Karpas-422 (cell line): ENCODE data around the gene ADPRS. TPM values are rescaled to one million over a fixed set of nuclear protein-coding genes. Genes with fewer than 3 reads are reported as not detected.
A peak's percentile ranks its signal among the peaks of the same experiment; 100 is the strongest.

Experiments used
- DNase-seq: peaks from one replicate; pipeline ENCODE4 v3.0.0-alpha.2; 2015
- H2AFZ ChIP-seq: fragments of 200-600 bp; sonication (generic); 2 replicates; pipeline ENCODE4 v1.6.1; 2014; ENCODE audit warnings: antibody characterized with exemption, low read length, mixed read lengths
- H3K27ac ChIP-seq: fragments of 200-600 bp; sonication (generic); 2 replicates; pipeline ENCODE4 v1.5.1; 2014; ENCODE audit warnings: mild to moderate bottlenecking, low read length, moderate library complexity
- H3K27me3 ChIP-seq: fragments of 200-600 bp; sonication (generic); 2 replicates; pipeline ENCODE4 v1.6.1; 2014; ENCODE audit warnings: low read length, mixed read lengths
- H3K36me3 ChIP-seq: fragments of 200-600 bp; sonication (generic); 2 replicates; pipeline ENCODE4 v1.6.1; 2014; ENCODE audit warnings: low read length, mixed read lengths; ENCODE audit not compliant: insufficient read depth
- H3K4me1 ChIP-seq: fragments of 200-600 bp; sonication (generic); 2 replicates; pipeline ENCODE4 v1.6.1; 2014; ENCODE audit warnings: mild to moderate bottlenecking, low read length, mixed read lengths
- H3K4me2 ChIP-seq: fragments of 200-600 bp; sonication (generic); 2 replicates; pipeline ENCODE4 v1.6.1; 2014; ENCODE audit warnings: low read length, low read depth, mild to moderate bottlenecking; ENCODE audit not compliant: poor library complexity, severe bottlenecking
- H3K4me3 ChIP-seq: fragments of 200-600 bp; sonication (generic); 2 replicates; pipeline ENCODE4 v1.5.1; 2014; ENCODE audit warnings: mild to moderate bottlenecking, antibody characterized with exemption, low read length, mixed read lengths
- H3K79me2 ChIP-seq: fragments of 200-600 bp; sonication (generic); 2 replicates; pipeline ENCODE4 v1.6.1; 2014; ENCODE audit warnings: mild to moderate bottlenecking, low read length, mixed read lengths
- H3K9ac ChIP-seq: fragments of 200-600 bp; sonication (generic); 2 replicates; pipeline ENCODE4 v1.6.0; 2014; ENCODE audit warnings: low read length
- H3K9me2 ChIP-seq: fragments of 200-600 bp; sonication (generic), shearing (Covaris generic); replicated peaks from 2 replicates; pipeline ENCODE4 v1.6.0; 2014; ENCODE audit warnings: mild to moderate bottlenecking, low read length, moderate library complexity; ENCODE audit not compliant: insufficient read depth
- H3K9me3 ChIP-seq: fragments of 300-700, 200-600 bp; sonication (generic); 2 replicates; pipeline ENCODE4 v1.6.1; 2014; ENCODE audit warnings: low read length, mixed read lengths
- H4K20me1 ChIP-seq: fragments of 200-600 bp; sonication (generic); 2 replicates; pipeline ENCODE4 v1.6.1; 2014; ENCODE audit warnings: mild to moderate bottlenecking, antibody characterized with exemption, low read length, low read depth; ENCODE audit not compliant: insufficient read depth
- total RNA-seq: library from RNA; depleted of rRNA; stranded (reverse); fragments of >200 nt; shearing (Covaris generic); gene quantifications from 2 replicates; pipeline ENCODE4 v1.2.3, GENCODE V29; 2014; ENCODE audit warnings: low replicate concordance

Gene ADPRS
- total RNA-seq, 1 experiment from 2014 or later, result 29.3 TPM

- no peaks in the 10 kb centered on the region for H3K27me3 ChIP-seq
- H3K9me3 ChIP-seq, result no peaks in the 10 kb centered on the region
- H3K4me3 ChIP-seq, result no peak overlapping the region
- no peak overlapping the region for H2AFZ ChIP-seq
- DNase-seq, result peak; percentile 75
- H3K4me1 ChIP-seq, result peaks cover 14% of the 10 kb centered on the region
- no peak overlapping the region for H3K4me2 ChIP-seq
- 0 out of 2 replicates have a peak overlapping the region, but pooled peaks have one; percentile 6 for H3K9ac ChIP-seq
- no peak overlapping the region for H3K27ac ChIP-seq
- H3K36me3 ChIP-seq, result peaks cover 8% of the 10 kb centered on the region; the same call in 1 of the 2 replicates
- H3K9me2 ChIP-seq, result no peaks in the 10 kb centered on the region
- no peaks in the 10 kb centered on the region for H3K79me2 ChIP-seq
- H4K20me1 ChIP-seq, result 0 out of 2 replicates have a peak, but pooled peaks cover 9% of the 10 kb centered on the region
Observed at GRCh38 chr1:36096500-36097432, 8.1 kb downstream of the ADPRS start.

GRCh38 chr1:36097693-36098585 is 9.2 kb downstream of the ADPRS start:
- Histone ChIP-seq H4K20me1 (0 out of 2 replicates have a peak, but pooled peaks cover 6% of the 10 kb centered on the region), H3K4me1 (peaks cover 14% of the 10 kb centered on the region)

GRCh38 chr1:36098650-36099365 is 10.1 kb downstream of the ADPRS start:
- peak overlapping the region; percentile 8; the same call in 1 of the 2 replicates for H3K9ac ChIP-seq

More at GRCh38 chr1:36097693-36098585, 9.2 kb downstream of the ADPRS start:
- H3K79me2 ChIP-seq, result no peaks in the 10 kb centered on the region
- peaks cover 8% of the 10 kb centered on the region; the same call in 1 of the 2 replicates for H3K36me3 ChIP-seq
- no peaks in the 10 kb centered on the region for H3K27me3 ChIP-seq
- DNase-seq, result no peak
- no peak overlapping the region for H2AFZ ChIP-seq
- H3K9me3 ChIP-seq, result no peaks in the 10 kb centered on the region
- no peak overlapping the region for H3K9ac ChIP-seq
- H3K9me2 ChIP-seq, result no peaks in the 10 kb centered on the region
- no peak overlapping the region for H3K4me3 ChIP-seq
- no peak overlapping the region for H3K27ac ChIP-seq
- H3K4me2 ChIP-seq, result no peak overlapping the region

GRCh38 chr1:36099681-36100341 is 11.1 kb downstream of the ADPRS start:
- no peak overlapping the region for H3K4me3 ChIP-seq
- no peaks in the 10 kb centered on the region for H3K27me3 ChIP-seq
- peaks cover 14% of the 10 kb centered on the region for H3K4me1 ChIP-seq
- H3K36me3 ChIP-seq, result peaks cover 5% of the 10 kb centered on the region; the same call in 1 of the 2 replicates
- peak; percentile 92 for DNase-seq
- H3K4me2 ChIP-seq, result no peak overlapping the region
- no peaks in the 10 kb centered on the region for H4K20me1 ChIP-seq
- H3K9me3 ChIP-seq, result no peaks in the 10 kb centered on the region
- no peak overlapping the region for H3K27ac ChIP-seq
- H3K9ac ChIP-seq, result peak overlapping the region; percentile 8; the same call in 1 of the 2 replicates
- no peaks in the 10 kb centered on the region for H3K79me2 ChIP-seq
- H3K9me2 ChIP-seq, result no peaks in the 10 kb centered on the region
- no peak overlapping the region for H2AFZ ChIP-seq

More at GRCh38 chr1:36098650-36099365, 10.1 kb downstream of the ADPRS start:
- H3K36me3 ChIP-seq, result peaks cover 5% of the 10 kb centered on the region; the same call in 1 of the 2 replicates
- no peaks in the 10 kb centered on the region for H3K27me3 ChIP-seq
- no peak overlapping the region for H3K4me3 ChIP-seq
- H3K27ac ChIP-seq, result no peak overlapping the region
- H3K4me1 ChIP-seq, result peaks cover 14% of the 10 kb centered on the region
- H2AFZ ChIP-seq, result no peak overlapping the region
- H3K4me2 ChIP-seq, result no peak overlapping the region
- no peaks in the 10 kb centered on the region for H3K9me3 ChIP-seq
- DNase-seq, result no peak
- no peaks in the 10 kb centered on the region for H4K20me1 ChIP-seq
- H3K9me2 ChIP-seq, result no peaks in the 10 kb centered on the region
- H3K79me2 ChIP-seq, result no peaks in the 10 kb centered on the region

GRCh38 chr1:36100376-36100775 is 11.7 kb downstream of the ADPRS start:
- H3K27ac ChIP-seq, result no peak overlapping the region
- no peaks in the 10 kb centered on the region for H3K9me3 ChIP-seq
- no peak overlapping the region for H3K4me3 ChIP-seq
- H4K20me1 ChIP-seq, result no peaks in the 10 kb centered on the region
- no peaks in the 10 kb centered on the region for H3K79me2 ChIP-seq
- no peaks in the 10 kb centered on the region for H3K27me3 ChIP-seq
- H3K36me3 ChIP-seq, result peaks cover 5% of the 10 kb centered on the region; the same call in 1 of the 2 replicates
- no peaks in the 10 kb centered on the region for H3K9me2 ChIP-seq
- no peak overlapping the region for H3K9ac ChIP-seq
- H3K4me1 ChIP-seq, result peaks cover 14% of the 10 kb centered on the region
- DNase-seq, result no peak
- H3K4me2 ChIP-seq, result no peak overlapping the region
- H2AFZ ChIP-seq, result no peak overlapping the region

- Histone ChIP-seq H3K27me3 (no peaks in the 10 kb centered on the region), H3K4me1 (peaks cover 5% of the 10 kb centered on the region), H3K79me2 (no peaks in the 10 kb centered on the region), H4K20me1 (no peaks in the 10 kb centered on the region), H3K4me3 (no peak overlapping the region), H3K36me3 (no peaks in the 10 kb centered on the region), H3K9me3 (no peaks in the 10 kb centered on the region), H3K4me2 (no peak overlapping the region), H3K9me2 (no peaks in the 10 kb centered on the region), H3K27ac (no peak overlapping the region), H2AFZ (no peak overlapping the region), H3K9ac (no peak overlapping the region)
- DNase-seq, result no peak
Observed at GRCh38 chr1:36101546-36101945, 12.9 kb downstream of the ADPRS start.

GRCh38 chr1:36106269-36106668 is 17.6 kb downstream of the ADPRS start:
- Histone ChIP-seq H3K4me1 (no peaks in the 10 kb centered on the region), H3K4me2 (no peak overlapping the region), H3K4me3 (no peak overlapping the region), H4K20me1 (no peaks in the 10 kb centered on the region), H3K9ac (no peak overlapping the region), H3K79me2 (no peaks in the 10 kb centered on the region), H2AFZ (no peak overlapping the region), H3K27me3 (no peaks in the 10 kb centered on the region), H3K9me2 (no peaks in the 10 kb centered on the region), H3K9me3 (no peaks in the 10 kb centered on the region), H3K36me3 (no peaks in the 10 kb centered on the region), H3K27ac (no peak overlapping the region)
- DNase-seq, result no peak
